Measurements from ENCODE around the gene PDE1C.

PDE1C gene

DNA sequence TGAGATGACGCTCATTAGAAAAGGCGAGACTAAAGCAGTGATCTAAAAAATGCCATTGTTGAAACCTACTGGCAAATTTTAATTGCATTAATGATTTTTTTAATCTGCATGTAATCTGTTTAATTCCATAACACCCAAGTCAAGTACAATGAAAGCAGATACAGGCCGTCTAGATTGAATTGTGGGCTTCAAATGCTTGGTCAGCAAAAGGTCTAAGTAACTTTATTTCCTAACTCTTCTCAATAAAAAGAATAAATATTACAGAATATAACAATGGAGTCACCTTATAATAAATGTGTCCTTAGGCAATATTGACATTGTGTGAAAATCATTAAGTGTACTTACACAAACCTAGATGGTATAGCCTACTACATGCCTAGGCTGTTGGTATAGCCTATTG, 20.6 kb downstream of the PDE1C start:
- H3K4me1 Mint-ChIP-seq: no peaks in the 10 kb centered on the region
- no peaks in the 10 kb centered on the region for H3K36me3 Mint-ChIP-seq (ENCODE audit: insufficient read depth)
- H3K27me3 Mint-ChIP-seq: no peaks in the 10 kb centered on the region
- DNase-seq (ENCODE audit: low spot score in 2 of 2) (no peak), ATAC-seq (replicated peaks; ENCODE audit: extremely low read depth, poor library complexity, severe bottlenecking) (no peak)
- H3K27ac Mint-ChIP-seq (ENCODE audit: low read depth): no peak overlapping the region
- peaks cover under 1% of the 10 kb centered on the region for H3K9me3 Mint-ChIP-seq
- no peak overlapping the region for H3K4me3 Mint-ChIP-seq

DNA sequence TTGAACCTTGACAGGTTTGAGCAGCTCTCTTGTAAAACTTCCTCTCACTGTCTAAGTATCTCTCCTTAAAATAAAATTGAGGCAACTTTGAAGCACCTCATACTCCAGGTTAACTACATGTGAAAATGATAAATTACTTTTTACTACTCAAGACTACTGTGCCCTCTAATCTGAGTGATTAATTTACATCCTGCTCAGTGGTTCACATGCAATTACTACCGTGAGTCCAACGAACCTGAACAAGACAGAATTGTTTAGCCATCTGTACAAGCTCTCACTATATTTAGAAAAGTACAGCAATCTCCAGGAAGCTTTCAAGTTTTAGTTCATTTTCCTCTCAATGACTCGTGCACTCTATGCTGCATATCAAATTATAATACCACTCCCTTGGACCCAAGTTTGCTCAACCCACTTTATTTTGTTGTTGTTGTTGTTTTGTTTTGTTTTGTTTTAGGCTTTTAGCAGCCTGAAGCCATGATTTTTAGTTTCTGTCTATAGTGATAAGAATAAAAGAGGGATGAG, 21.2 kb downstream of the PDE1C start:
- ATAC-seq (replicated peaks; ENCODE audit: extremely low read depth, poor library complexity, severe bottlenecking) (no peak), DNase-seq (ENCODE audit: low spot score in 2 of 2) (no peak)
- H3K27ac Mint-ChIP-seq (ENCODE audit: low read depth): no peak overlapping the region
- no peak overlapping the region for H3K4me3 Mint-ChIP-seq
- H3K9me3 Mint-ChIP-seq: peaks cover 6% of the 10 kb centered on the region
- no peaks in the 10 kb centered on the region for H3K27me3 Mint-ChIP-seq
- H3K4me1 Mint-ChIP-seq: no peaks in the 10 kb centered on the region
- H3K36me3 Mint-ChIP-seq (ENCODE audit: insufficient read depth): peaks cover 2% of the 10 kb centered on the region

DNA sequence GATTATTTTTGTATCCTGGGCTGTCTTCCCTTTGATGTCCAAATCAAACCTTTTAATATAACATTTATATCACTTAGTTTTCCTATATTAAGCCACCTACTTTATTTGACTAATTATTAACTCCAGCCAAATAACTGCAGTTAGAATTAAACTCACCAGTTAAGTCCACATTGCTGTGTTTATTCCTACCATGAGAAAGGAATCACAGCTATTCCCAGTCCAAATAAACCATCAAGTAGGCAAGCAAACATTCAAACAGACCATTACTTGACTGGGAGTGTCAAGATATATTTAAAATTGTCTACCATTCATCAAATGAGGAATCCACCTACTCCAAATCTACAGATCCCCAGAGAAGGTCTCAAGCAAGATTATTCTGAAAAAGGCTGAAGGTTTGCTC, 22.4 kb downstream of the PDE1C start:
- Mint-ChIP-seq H3K4me1 (no peaks in the 10 kb centered on the region), H3K27me3 (no peaks in the 10 kb centered on the region), H3K36me3 (ENCODE audit: insufficient read depth) (peaks cover 2% of the 10 kb centered on the region), H3K4me3 (no peak overlapping the region), H3K27ac (ENCODE audit: low read depth) (no peak overlapping the region), H3K9me3 (peaks cover 6% of the 10 kb centered on the region)
- ATAC-seq (replicated peaks; ENCODE audit: extremely low read depth, poor library complexity, severe bottlenecking) (no peak), DNase-seq (ENCODE audit: low spot score in 2 of 2) (no peak)

DNA sequence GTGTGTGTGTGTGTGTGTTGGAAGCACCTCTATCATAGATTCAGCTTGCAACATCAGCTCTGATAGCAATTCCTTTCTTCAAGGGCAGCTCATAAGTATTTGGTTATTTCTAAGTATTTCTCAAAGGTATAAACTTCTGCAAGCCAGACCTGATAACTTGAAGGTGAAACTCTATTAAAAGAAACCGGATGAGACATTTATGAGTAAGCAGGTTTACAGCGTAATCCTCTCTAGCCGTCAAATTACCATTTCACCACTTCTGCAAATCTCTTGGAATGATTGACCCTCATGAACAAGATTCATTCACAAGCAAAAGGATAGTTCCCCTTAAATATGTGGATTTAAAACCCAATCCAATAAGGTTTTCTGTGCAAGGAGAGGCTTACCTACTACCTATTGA, 23.1 kb downstream of the PDE1C start:
- no peak for DNase-seq (ENCODE audit: low spot score in 2 of 2)
- Mint-ChIP-seq H3K4me1 (no peaks in the 10 kb centered on the region), H3K27ac (ENCODE audit: low read depth) (no peak overlapping the region), H3K27me3 (no peaks in the 10 kb centered on the region), H3K4me3 (no peak overlapping the region), H3K36me3 (ENCODE audit: insufficient read depth) (peaks cover 2% of the 10 kb centered on the region), H3K9me3 (peaks cover 6% of the 10 kb centered on the region)
- ATAC-seq (replicated peaks; ENCODE audit: extremely low read depth, poor library complexity, severe bottlenecking): no peak

DNA sequence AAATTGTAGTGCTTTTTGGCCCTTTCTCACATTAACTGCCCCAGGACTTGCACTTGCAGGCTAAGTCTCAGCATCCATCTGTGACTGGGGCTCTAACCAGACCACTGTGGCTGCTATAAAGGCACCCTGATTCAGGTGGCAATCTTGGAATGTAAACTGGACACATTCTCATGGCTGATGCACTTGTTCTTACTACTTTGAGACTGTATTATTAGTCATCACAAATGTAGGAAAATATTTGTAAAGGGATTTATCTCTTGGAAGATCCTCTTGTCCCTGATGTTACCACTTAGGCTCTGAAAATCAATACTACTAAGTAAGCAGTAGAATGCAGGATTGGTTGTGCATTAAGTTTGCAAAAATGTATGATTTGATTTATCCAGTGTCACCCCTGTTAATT, 25.0 kb downstream of the PDE1C start:
- H3K27ac Mint-ChIP-seq (ENCODE audit: low read depth): no peak overlapping the region
- DNase-seq (ENCODE audit: low spot score in 2 of 2): no peak
- no peak for ATAC-seq (replicated peaks; ENCODE audit: extremely low read depth, poor library complexity, severe bottlenecking)

DNA sequence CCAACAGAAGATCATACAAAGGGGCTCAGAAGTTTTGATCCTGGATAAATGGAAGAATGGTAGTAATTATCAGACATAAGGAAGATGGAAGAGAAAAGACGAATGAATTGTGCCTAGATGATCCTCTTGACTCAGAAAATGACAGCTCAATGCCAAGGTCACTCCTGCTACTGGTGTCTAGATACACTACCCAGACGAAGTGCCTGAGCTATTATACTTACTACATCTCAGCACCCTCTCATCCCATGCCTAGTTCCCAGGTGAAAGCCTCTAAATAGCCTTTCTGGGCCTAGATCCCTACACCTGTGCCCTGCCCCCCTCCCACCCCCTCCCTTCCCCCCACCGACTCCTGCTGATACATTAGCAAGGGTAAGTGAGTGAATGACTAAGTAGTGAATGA, 25.5 kb downstream of the PDE1C start:
- DNase-seq (ENCODE audit: low spot score in 2 of 2) (no peak), ATAC-seq (replicated peaks; ENCODE audit: extremely low read depth, poor library complexity, severe bottlenecking) (no peak)
- Mint-ChIP-seq H3K9me3 (peaks cover 16% of the 10 kb centered on the region), H3K27ac (ENCODE audit: low read depth) (no peak overlapping the region), H3K4me3 (no peak overlapping the region), H3K27me3 (no peaks in the 10 kb centered on the region), H3K36me3 (ENCODE audit: insufficient read depth) (peaks cover 2% of the 10 kb centered on the region), H3K4me1 (no peaks in the 10 kb centered on the region)

More for the DNA sequence above, 25.0 kb downstream of the PDE1C start:
- Mint-ChIP-seq H3K27me3 (no peaks in the 10 kb centered on the region), H3K4me1 (no peaks in the 10 kb centered on the region), H3K4me3 (no peak overlapping the region), H3K9me3 (peaks cover 16% of the 10 kb centered on the region), H3K36me3 (ENCODE audit: insufficient read depth) (peaks cover 2% of the 10 kb centered on the region)

DNA sequence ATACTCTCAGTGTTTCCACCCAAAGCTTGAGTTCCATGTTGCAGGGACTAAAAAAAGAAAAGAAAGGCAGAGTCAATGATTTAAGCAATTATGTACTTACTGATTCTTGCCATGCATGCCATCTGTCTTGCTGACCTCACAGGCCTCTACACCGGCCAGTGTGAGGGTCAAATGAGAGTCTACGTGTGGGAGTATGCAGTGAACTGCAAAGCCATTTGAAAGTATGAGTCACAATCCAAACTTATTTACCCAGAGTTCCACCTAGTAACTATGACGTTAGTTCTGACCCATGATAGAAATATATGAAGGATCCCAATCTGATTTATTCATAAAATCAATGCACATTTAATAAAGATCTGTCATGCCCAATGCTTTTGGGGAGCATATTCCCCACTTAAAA, 26.5 kb downstream of the PDE1C start:
- ATAC-seq (replicated peaks; ENCODE audit: extremely low read depth, poor library complexity, severe bottlenecking): no peak
- Mint-ChIP-seq H3K9me3 (peaks cover 16% of the 10 kb centered on the region), H3K36me3 (ENCODE audit: insufficient read depth) (peaks cover 2% of the 10 kb centered on the region), H3K27ac (ENCODE audit: low read depth) (no peak overlapping the region), H3K27me3 (no peaks in the 10 kb centered on the region), H3K4me3 (no peak overlapping the region), H3K4me1 (no peaks in the 10 kb centered on the region)
- DNase-seq (ENCODE audit: low spot score in 2 of 2): no peak

DNA sequence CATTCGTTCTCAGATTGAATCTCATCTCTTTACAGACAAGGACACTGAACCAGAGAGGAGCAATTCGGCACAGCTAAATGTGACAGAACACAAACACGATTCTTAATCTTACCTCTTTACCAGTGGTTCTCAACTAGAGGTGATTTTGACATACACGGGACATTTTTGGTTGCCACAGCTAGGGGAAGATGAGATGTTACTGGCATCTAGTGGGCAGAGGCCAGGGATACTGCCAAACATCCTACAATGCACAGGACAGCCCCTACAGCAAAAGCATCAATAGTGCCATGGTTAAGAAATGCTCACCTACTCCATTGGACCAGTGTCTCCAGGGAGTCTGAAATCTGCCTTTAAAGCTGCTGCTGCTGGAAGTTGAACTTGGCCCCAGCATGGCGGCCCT, 27.3 kb downstream of the PDE1C start:
- H3K4me1 Mint-ChIP-seq: no peaks in the 10 kb centered on the region
- no peak overlapping the region for H3K27ac Mint-ChIP-seq (ENCODE audit: low read depth)
- H3K36me3 Mint-ChIP-seq (ENCODE audit: insufficient read depth): peaks cover 2% of the 10 kb centered on the region
- H3K27me3 Mint-ChIP-seq: no peaks in the 10 kb centered on the region
- no peak overlapping the region for H3K4me3 Mint-ChIP-seq
- DNase-seq (ENCODE audit: low spot score in 2 of 2) (no peak), ATAC-seq (replicated peaks; ENCODE audit: extremely low read depth, poor library complexity, severe bottlenecking) (no peak)
- H3K9me3 Mint-ChIP-seq: peaks cover 16% of the 10 kb centered on the region

DNA sequence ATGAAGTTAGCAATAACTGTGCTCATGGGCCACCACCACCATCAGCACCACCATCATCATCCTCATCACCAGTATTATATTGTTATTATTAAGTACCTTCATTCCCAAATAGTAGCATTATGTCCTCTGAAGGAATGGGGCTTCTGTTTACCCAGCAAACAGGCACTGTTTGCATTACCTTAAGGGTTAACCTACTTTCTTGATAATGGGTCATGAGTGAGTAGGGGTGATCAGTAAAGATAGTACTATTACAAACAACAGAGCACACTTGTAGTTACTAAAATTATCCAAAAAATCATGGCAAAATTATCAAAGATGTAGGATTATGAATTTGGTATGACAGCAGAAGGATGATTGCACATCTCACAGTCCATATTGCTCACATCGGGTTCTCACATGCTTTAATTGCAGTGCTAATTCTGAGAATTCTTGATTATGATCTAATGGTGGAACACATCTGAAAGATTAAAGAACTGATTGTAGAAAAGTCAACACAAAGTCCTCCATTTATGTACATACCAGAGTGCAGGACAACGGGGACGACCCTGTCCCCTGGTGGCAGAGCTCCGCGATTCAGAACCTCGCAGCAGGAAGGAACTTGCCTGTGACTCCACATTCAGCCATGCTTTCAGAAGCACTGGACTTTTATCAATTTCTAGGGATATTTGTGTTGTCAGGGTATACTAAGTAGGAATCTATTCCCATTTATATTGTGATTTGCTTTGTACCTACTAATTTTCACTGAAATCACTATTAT, 31.0 kb downstream of the PDE1C start:
- no peak overlapping the region for H3K27ac Mint-ChIP-seq (ENCODE audit: low read depth)
- H3K27me3 Mint-ChIP-seq: no peaks in the 10 kb centered on the region
- peaks cover under 1% of the 10 kb centered on the region for H3K36me3 Mint-ChIP-seq (ENCODE audit: insufficient read depth)
- H3K4me1 Mint-ChIP-seq: no peaks in the 10 kb centered on the region
- no peak overlapping the region for H3K4me3 Mint-ChIP-seq
- DNase-seq (ENCODE audit: low spot score in 2 of 2) (no peak), ATAC-seq (replicated peaks; ENCODE audit: extremely low read depth, poor library complexity, severe bottlenecking) (no peak)
- peaks cover 27% of the 10 kb centered on the region for H3K9me3 Mint-ChIP-seq

DNA sequence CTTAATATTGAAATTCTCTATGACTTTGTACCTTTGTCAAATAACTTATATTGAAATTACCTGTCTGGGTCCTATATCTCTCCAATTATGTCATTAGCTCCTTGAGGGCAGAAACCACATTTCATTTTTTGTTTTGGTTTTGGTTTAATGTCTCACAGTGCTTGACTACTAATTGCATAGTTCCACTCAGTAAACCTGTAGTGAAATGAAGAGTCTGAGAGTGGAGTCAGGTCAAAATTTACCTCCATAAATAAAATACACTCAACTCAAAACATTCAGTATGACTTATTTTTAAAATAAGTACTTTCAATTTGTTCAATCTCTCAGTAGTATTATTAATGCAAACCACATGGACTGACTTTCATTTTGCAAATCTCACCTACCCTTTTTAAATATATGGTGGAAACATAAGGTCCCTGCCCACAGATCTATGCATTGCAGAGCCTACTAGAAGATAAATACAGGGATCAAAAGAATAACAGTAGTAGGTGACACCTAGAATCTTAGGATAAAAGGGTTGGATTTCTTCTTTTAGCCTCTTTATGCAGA, 32.5 kb downstream of the PDE1C start:
- no peaks in the 10 kb centered on the region for H3K27me3 Mint-ChIP-seq
- no peak for ATAC-seq (replicated peaks; ENCODE audit: extremely low read depth, poor library complexity, severe bottlenecking)

DNA sequence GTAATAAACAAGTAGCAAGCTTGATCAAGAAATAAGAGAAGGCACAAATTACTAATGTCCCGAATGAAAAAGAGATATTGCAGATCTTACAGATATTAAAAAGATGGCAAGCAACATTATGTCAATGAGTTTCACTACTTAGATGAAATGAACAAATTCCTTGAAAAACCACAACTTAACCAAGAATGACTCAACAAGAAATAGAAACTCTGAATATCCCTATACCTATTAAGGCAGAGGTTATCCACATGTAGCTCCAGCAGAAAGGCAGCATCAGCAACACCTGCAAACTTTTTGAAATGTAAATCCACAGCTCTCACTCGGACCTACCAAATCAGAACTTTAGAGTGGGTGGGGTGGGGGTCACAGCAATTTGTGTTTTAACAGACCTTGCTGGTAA, 33.6 kb downstream of the PDE1C start:
- no peak for DNase-seq (ENCODE audit: low spot score in 2 of 2)
- H3K36me3 Mint-ChIP-seq (ENCODE audit: insufficient read depth): no peaks in the 10 kb centered on the region
- no peak overlapping the region for H3K4me3 Mint-ChIP-seq
- no peak for ATAC-seq (replicated peaks; ENCODE audit: extremely low read depth, poor library complexity, severe bottlenecking)
- H3K27ac Mint-ChIP-seq (ENCODE audit: low read depth): no peak overlapping the region
- no peaks in the 10 kb centered on the region for H3K4me1 Mint-ChIP-seq
- no peaks in the 10 kb centered on the region for H3K27me3 Mint-ChIP-seq
- peaks cover 29% of the 10 kb centered on the region for H3K9me3 Mint-ChIP-seq

More for the DNA sequence above, 32.5 kb downstream of the PDE1C start:
- Mint-ChIP-seq H3K27ac (ENCODE audit: low read depth) (no peak overlapping the region), H3K4me1 (no peaks in the 10 kb centered on the region), H3K36me3 (ENCODE audit: insufficient read depth) (no peaks in the 10 kb centered on the region), H3K4me3 (no peak overlapping the region), H3K9me3 (peaks cover 26% of the 10 kb centered on the region)
- no peak for DNase-seq (ENCODE audit: low spot score in 2 of 2)

DNA sequence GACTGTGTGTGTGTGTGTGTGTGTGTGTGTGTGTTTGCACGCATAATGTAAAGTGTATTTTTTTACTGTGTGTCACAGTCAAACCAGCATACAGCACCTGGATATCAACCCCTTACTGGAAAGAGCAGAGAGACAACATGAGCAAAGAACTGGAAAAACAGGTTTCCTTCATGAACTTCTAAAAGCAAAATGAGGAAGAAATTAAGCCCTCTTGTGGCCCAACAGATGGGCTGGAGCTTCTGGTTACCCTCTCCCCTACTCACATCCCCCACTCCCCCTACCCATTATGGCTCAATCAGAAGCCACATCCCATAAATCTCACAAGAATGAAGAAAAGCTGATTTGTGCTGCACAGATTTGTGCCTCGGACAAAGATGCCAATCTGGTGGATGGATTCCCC, 36.2 kb downstream of the PDE1C start:
- Mint-ChIP-seq H3K4me1 (no peaks in the 10 kb centered on the region), H3K4me3 (no peak overlapping the region), H3K36me3 (ENCODE audit: insufficient read depth) (no peaks in the 10 kb centered on the region), H3K27ac (ENCODE audit: low read depth) (no peak overlapping the region), H3K9me3 (peaks cover 23% of the 10 kb centered on the region), H3K27me3 (no peaks in the 10 kb centered on the region)
- no peak for ATAC-seq (replicated peaks; ENCODE audit: extremely low read depth, poor library complexity, severe bottlenecking)
- no peak for DNase-seq (ENCODE audit: low spot score in 2 of 2)

DNA sequence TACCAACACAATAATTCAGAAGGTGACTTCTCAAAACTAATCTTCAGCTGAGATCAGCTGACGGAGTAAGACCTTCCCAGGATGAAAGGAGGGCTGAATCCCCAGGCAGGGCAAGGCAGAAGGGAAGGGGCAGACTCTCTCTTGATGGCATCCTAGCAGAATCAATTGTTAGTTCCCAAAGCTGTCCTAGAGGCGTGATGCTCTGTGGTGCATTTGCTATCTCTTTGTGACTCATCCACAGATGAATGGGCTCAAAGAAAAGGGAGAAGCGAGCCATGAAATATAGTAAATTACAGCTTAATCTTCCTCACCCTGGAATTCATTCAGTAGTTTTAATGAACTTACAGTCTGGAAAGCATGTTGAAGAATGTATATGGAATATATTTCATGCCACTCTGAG, 37.2 kb downstream of the PDE1C start:
- Mint-ChIP-seq H3K27me3 (no peaks in the 10 kb centered on the region), H3K27ac (ENCODE audit: low read depth) (no peak overlapping the region), H3K36me3 (ENCODE audit: insufficient read depth) (no peaks in the 10 kb centered on the region), H3K9me3 (peaks cover 23% of the 10 kb centered on the region), H3K4me3 (no peak overlapping the region), H3K4me1 (no peaks in the 10 kb centered on the region)
- DNase-seq (ENCODE audit: low spot score in 2 of 2) (no peak), ATAC-seq (replicated peaks; ENCODE audit: extremely low read depth, poor library complexity, severe bottlenecking) (no peak)

Data from central memory CD8-positive, alpha-beta T cell (primary cell).